Activated CD4-positive, alpha-beta T cell treated with anti-CD3 and anti-CD28 coated beads, Interleukin-10, Interleukin-2, amounts not matched to agents 100 ng/mL and 50 ng/mL, durations not matched to agents 16 hours and 8 hours (primary cell): ENCODE data around the gene LRP5.
"Not testable (repeated sequence)": the region's sequence is repeated elsewhere in the genome, so short reads cannot be mapped to it uniquely, and the experiment has no call there.

Experiments used
- DNase-seq: peaks from one replicate; pipeline ENCODE4 v3.0.0-alpha.2; 2020

LRP5 gene

GRCh38 chr11:68398995-68399851 is 86.8 kb downstream of the LRP5 start:
- no peak for DNase-seq

- no peak for DNase-seq
Measured at GRCh38 chr11:68399916-68400315, 87.5 kb downstream of the LRP5 start.

GRCh38 chr11:68400584-68400983 is 88.2 kb downstream of the LRP5 start:
- not testable (repeated sequence) for DNase-seq

- DNase-seq = no peak
Measured at GRCh38 chr11:68401856-68402255, 89.5 kb downstream of the LRP5 start.

GRCh38 chr11:68402355-68403031 is 90.1 kb downstream of the LRP5 start:
- DNase-seq = no peak

- no peak for DNase-seq
Measured at GRCh38 chr11:68403424-68403823, 91.0 kb downstream of the LRP5 start.

GRCh38 chr11:68403831-68404230 is 91.4 kb downstream of the LRP5 start:
- DNase-seq = no peak

- DNase-seq = no peak
Measured at GRCh38 chr11:68406324-68407313, 94.2 kb downstream of the LRP5 start.

- no peak for DNase-seq
Measured at GRCh38 chr11:68408512-68408911, 96.1 kb downstream of the LRP5 start.

GRCh38 chr11:68409748-68410344 is 97.5 kb downstream of the LRP5 start:
- no peak for DNase-seq

- no peak for DNase-seq
Measured at GRCh38 chr11:68411501-68411991, 99.2 kb downstream of the LRP5 start.

GRCh38 chr11:68412593-68413475 is 100.4 kb downstream of the LRP5 start:
- DNase-seq = peak; percentile 90

- no peak for DNase-seq
Measured at GRCh38 chr11:68413591-68413999, 101.2 kb downstream of the LRP5 start.

GRCh38 chr11:68414496-68415221 is 102.3 kb downstream of the LRP5 start:
- DNase-seq = no peak

- DNase-seq = no peak
Measured at GRCh38 chr11:68416070-68416578, 103.7 kb downstream of the LRP5 start.

- DNase-seq = no peak
Measured at GRCh38 chr11:68418648-68419047, 106.3 kb downstream of the LRP5 start.

GRCh38 chr11:68420171-68420570 is 107.8 kb downstream of the LRP5 start:
- no peak for DNase-seq

- DNase-seq = no peak
Measured at GRCh38 chr11:68423481-68423880, 111.1 kb downstream of the LRP5 start.

GRCh38 chr11:68424101-68424632 is 111.8 kb downstream of the LRP5 start:
- no peak for DNase-seq
